Esophagus muscularis mucosa (tissue), 4 donors: ENCODE data around the gene PGBD5. TPM values are rescaled to one million over a fixed set of nuclear protein-coding genes. Genes with fewer than 3 reads are reported as not detected.

Source experiments
- DNase-seq: peaks from one replicate; pipeline ENCODE4 v3.0.0-alpha.2; 2017; ENCODE audit errors: extremely low spot score
- H3K27ac ChIP-seq, 4 donors: fragments of 200-600 bp; sonication (generic); replicated peaks in 1 of 4; 1 replicate in 3 of 4; 2 replicates in 1 of 4; pipeline ENCODE4 v1.5.1; 2016 to 2019; ENCODE audit warnings: mild to moderate bottlenecking in 1 of 4
- H3K27me3 ChIP-seq, 4 donors: fragments of 200-600 bp; sonication (generic); one replicate each; pipeline versions ENCODE4 v1.5.1 to v1.6.0; 2016 to 2019
- H3K36me3 ChIP-seq, 4 donors: fragments of 200-600 bp; sonication (generic); one replicate each; pipeline ENCODE4 v1.5.1; 2016 to 2019
- H3K4me1 ChIP-seq, 4 donors: fragments of 200-600 bp; sonication (generic); one replicate each; pipeline ENCODE4 v1.5.1; 2016 to 2019
- H3K4me3 ChIP-seq, 4 donors: fragments of 200-600 bp; sonication (generic); 1 replicate in 2 of 4; 2 replicates in 2 of 4; pipeline ENCODE4 v1.5.1; 2016 to 2019; ENCODE audit warnings: mild to moderate bottlenecking in 4 of 4, moderate library complexity in 1 of 4
- H3K9me3 ChIP-seq, 4 donors: fragments of 200-600 bp; sonication (generic); 1 replicate in 3 of 4; 2 replicates in 1 of 4; pipeline ENCODE4 v1.5.1; 2016 to 2019
- EP300 ChIP-seq: sonication (generic); formaldehyde crosslinking; IDR thresholded peaks from one replicate; pipeline ENCODE4 v1.6.1; 2017; ENCODE audit warnings: antibody characterized with exemption
- POLR2A ChIP-seq: fragments of 450-650 bp; IDR thresholded peaks from one replicate; pipeline ENCODE4 v1.6.1; 2017; ENCODE audit warnings: antibody characterized with exemption, moderate library complexity, mild to moderate bottlenecking, low read depth
- POLR2AphosphoS5 ChIP-seq, 2 donors: sonication (generic); formaldehyde crosslinking; IDR thresholded peaks; one replicate each; pipeline ENCODE4 v1.6.1; 2017; ENCODE audit warnings: antibody characterized with exemption in 2 of 2
- WGBS: methylation state at CpG from one replicate; pipeline ENCODE4 v1.1.5; 2018; 5-methylcytosine and 5-hydroxymethylcytosine counted together
- intact Hi-C: fragments of 100-400 bp; cut with DNase I; formaldehyde crosslinking; loops from one replicate; pipeline ENCODE4 v1.15.1; 2023
- total RNA-seq, 4 donors: library from RNA; depleted of rRNA; stranded (reverse); fragments of >200 nt; gene quantifications; one replicate each; pipeline versions ENCODE4 v1.1.0 to v1.2.1, GENCODE V29; 2016
- TF ChIP-seq, protein P1 (sequence below), 3 experiments: fragments of 200-600 bp in 2 of 3; fragments of 450-650 bp in 1 of 3; sonication (generic) in 2 of 3; IDR thresholded peaks; one replicate each; pipeline ENCODE4 v1.5.1; 2017 to 2019; ENCODE audit warnings: antibody characterized with exemption in 3 of 3, mild to moderate bottlenecking in 2 of 3, moderate library complexity in 1 of 3

PGBD5 gene
- total RNA-seq, 4 donors from 2014 or later: 0.19 to 1.2 (median 0.62) TPM

GRCh38 chr1:230403442-230403841 lies 22.7 kb downstream of the PGBD5 start:
- whole genome bisulfite sequencing: 89% methylated on average over 2 of the region's 7 CpGs

GRCh38 chr1:230401763-230402294 lies 24.3 kb downstream of the PGBD5 start:
- TF ChIP-seq, protein P1, sequence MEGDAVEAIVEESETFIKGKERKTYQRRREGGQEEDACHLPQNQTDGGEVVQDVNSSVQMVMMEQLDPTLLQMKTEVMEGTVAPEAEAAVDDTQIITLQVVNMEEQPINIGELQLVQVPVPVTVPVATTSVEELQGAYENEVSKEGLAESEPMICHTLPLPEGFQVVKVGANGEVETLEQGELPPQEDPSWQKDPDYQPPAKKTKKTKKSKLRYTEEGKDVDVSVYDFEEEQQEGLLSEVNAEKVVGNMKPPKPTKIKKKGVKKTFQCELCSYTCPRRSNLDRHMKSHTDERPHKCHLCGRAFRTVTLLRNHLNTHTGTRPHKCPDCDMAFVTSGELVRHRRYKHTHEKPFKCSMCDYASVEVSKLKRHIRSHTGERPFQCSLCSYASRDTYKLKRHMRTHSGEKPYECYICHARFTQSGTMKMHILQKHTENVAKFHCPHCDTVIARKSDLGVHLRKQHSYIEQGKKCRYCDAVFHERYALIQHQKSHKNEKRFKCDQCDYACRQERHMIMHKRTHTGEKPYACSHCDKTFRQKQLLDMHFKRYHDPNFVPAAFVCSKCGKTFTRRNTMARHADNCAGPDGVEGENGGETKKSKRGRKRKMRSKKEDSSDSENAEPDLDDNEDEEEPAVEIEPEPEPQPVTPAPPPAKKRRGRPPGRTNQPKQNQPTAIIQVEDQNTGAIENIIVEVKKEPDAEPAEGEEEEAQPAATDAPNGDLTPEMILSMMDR (IDR thresholded peaks at IDR 0.05): no peak
- TF ChIP-seq POLR2A (no peak), POLR2AphosphoS5 (IDR thresholded peaks at IDR 0.05) (no peak), EP300 (no peak)
- Histone ChIP-seq H3K27ac (no peak overlapping the region), H3K27me3 (peaks cover 0 to 45% (median 0%) of the 10 kb centered on the region in 4 donors), H3K9me3 (no peaks in the 10 kb centered on the region), H3K36me3 (no peaks in the 10 kb centered on the region), H3K4me3 (no peak overlapping the region), H3K4me1 (no peaks in the 10 kb centered on the region)
- 58% methylated on average over 8 of the region's 8 CpGs for WGBS
- DNase-seq: no peak
- intact Hi-C loops: no loop called here

More at GRCh38 chr1:230403442-230403841, 22.7 kb downstream of the PGBD5 start:
- Histone ChIP-seq H3K27me3 (peaks cover 0 to 32% (median 0%) of the 10 kb centered on the region in 4 donors), H3K4me1 (no peaks in the 10 kb centered on the region), H3K36me3 (no peaks in the 10 kb centered on the region), H3K4me3 (no peak overlapping the region), H3K9me3 (no peaks in the 10 kb centered on the region), H3K27ac (no peak overlapping the region)
- intact Hi-C loops: no loop called here
- DNase-seq: no peak
- TF ChIP-seq POLR2AphosphoS5 (IDR thresholded peaks at IDR 0.05) (no peak), POLR2A (no peak), EP300 (no peak)
- TF ChIP-seq, protein P1 (IDR thresholded peaks at IDR 0.05): no peak

DNA sequence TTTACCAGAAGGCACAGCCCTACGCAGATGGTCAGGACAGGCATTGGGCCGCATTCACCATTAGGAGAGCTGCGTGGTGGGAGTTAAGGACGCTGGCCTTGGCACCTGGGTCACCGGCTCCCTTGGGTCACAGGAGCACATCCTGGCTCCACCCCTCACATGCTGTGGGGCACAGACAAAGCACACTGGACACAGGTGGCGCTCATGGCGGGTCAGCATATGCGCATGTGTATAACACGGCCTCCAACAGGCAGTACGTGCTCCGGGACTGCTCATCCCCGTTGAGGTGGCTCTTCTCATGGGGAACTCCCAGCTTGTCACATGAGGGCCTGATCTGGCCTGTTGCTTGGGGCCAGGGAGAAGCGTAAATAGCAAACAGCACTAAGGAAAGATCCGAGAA lies 25.0 kb downstream of the PGBD5 start:
- Histone ChIP-seq H3K36me3 (no peaks in the 10 kb centered on the region), H3K4me1 (no peaks in the 10 kb centered on the region), H3K27ac (no peak overlapping the region), H3K4me3 (no peak overlapping the region), H3K27me3 (peaks cover 0 to 53% (median 0%) of the 10 kb centered on the region in 4 donors), H3K9me3 (no peaks in the 10 kb centered on the region)
- intact Hi-C loops: no loop called here
- TF ChIP-seq, protein P1 (IDR thresholded peaks at IDR 0.05): no peak
- TF ChIP-seq POLR2A (no peak), EP300 (no peak), POLR2AphosphoS5 (IDR thresholded peaks at IDR 0.05) (no peak)
- no peak for DNase-seq
- 90% methylated on average over 10 of the region's 14 CpGs for WGBS

DNA sequence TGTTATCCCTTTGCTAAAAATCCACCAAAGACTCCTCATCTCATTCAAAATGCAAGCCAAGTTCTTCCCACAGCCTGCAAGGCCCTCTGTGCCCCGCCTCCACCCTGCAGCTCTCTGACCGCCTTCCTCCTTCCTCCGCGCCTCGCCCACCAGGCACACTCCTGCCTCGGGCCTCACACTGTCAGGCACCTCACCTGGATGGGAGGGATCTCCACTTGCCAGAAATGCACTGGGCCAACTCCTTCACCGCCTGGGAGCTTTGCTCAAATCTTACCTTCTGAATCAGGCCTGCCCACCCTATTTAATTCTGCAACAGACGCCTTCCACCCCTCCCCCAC lies 26.2 kb downstream of the PGBD5 start:
- Histone ChIP-seq H3K4me1 (no peaks in the 10 kb centered on the region), H3K4me3 (no peak overlapping the region), H3K27me3 (peaks cover 0 to 60% (median 0%) of the 10 kb centered on the region in 4 donors), H3K36me3 (no peaks in the 10 kb centered on the region), H3K9me3 (no peaks in the 10 kb centered on the region), H3K27ac (no peak overlapping the region)
- TF ChIP-seq EP300: no peak
- TF ChIP-seq, protein P1 (IDR thresholded peaks at IDR 0.05): no peak
- no peak for TF ChIP-seq POLR2A
- no peak for TF ChIP-seq POLR2AphosphoS5 (IDR thresholded peaks at IDR 0.05)
- no peak for DNase-seq
- intact Hi-C loops: no loop called here
- WGBS: 78% methylated on average over 8 of the region's 8 CpGs
